Breast epithelium (tissue), 3 donors: ENCODE results near the gene ISY1.

ENCODE experiments used
- CTCF ChIP-seq, 3 donors: fragments of 450-650 bp; IDR thresholded peaks; one replicate each; pipeline ENCODE4 v1.5.1; 2016 to 2017; ENCODE audit warnings: antibody characterized with exemption in 3 of 3, mild to moderate bottlenecking in 3 of 3, moderate library complexity in 3 of 3
- POLR2A ChIP-seq: fragments of 450-650 bp; IDR thresholded peaks from one replicate; pipeline ENCODE4 v1.6.1; 2016; ENCODE audit warnings: antibody characterized with exemption, mild to moderate bottlenecking, moderate library complexity
- POLR2AphosphoS5 ChIP-seq, 3 donors: sonication (generic); formaldehyde crosslinking; IDR thresholded peaks; one replicate each; pipeline ENCODE4 v1.6.1; 2017; ENCODE audit warnings: antibody characterized with exemption in 3 of 3

DNA sequence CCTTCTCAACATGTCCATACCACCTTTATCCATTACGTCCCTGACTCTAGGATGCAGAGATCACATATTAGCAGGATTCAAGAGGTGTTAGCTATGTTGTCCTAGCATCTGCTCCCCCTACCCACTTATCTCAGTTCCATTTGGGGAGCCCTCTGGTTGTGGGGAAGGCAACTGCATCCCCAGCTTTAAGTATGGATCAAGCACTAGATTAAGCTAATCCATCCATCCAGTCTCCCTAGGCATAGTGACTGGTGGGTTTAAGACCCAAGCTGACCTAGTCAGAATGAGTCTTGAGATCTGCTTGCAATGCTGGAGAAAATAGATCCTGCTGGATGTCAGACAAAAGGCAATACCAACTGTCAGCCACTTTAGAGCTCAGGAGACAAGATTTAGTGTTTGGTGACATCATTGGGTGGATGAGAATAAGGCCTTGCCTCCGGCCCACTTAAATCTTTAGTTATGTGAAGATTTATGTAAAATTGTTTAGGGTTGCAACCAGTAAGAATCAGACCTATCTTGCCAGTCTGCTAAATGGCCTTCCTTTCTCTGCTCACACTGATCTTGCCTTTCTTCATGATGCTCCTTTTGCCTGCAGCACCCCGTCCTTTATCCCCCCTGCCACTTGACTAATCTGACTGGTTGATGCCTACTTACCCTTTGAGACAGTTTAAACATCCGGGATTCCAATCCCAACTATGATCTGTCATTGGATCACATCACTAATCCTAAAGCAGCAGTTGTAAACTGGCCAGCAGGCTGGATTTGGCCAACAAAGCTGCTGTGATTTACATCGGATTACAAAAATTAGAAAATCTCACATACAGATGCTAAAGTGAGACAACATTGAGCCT lies 2.1 kb upstream of the ISY1 start:
- TF ChIP-seq POLR2AphosphoS5 (IDR thresholded peaks at IDR 0.05) (no peak), CTCF (IDR thresholded peaks at IDR 0.05) (no peak), POLR2A (no peak)
